Activated CD4-positive, alpha-beta T cell treated with anti-CD3 and anti-CD28 coated beads, Interleukin-2, amount 10 ng/mL, durations not matched to agents 24 days and 14 days (primary cell): ENCODE data around the gene SCAF4. TPM values are rescaled to one million over a fixed set of nuclear protein-coding genes. Genes with fewer than 3 reads are reported as not detected.
"Not testable (repeated sequence)": the region's sequence is repeated elsewhere in the genome, so short reads cannot be mapped to it uniquely, and the experiment has no call there.

ENCODE experiments used
- DNase-seq: peaks from one replicate; pipeline ENCODE4 v3.0.0; 2022
- H3K27ac Mint-ChIP-seq: one replicate; pipeline ENCODE4 v1.8.0; 2022; ENCODE audit warnings: mild to moderate bottlenecking, mixed read lengths
- H3K27me3 Mint-ChIP-seq: one replicate; pipeline ENCODE4 v1.8.0; 2022; ENCODE audit warnings: mixed read lengths
- H3K36me3 Mint-ChIP-seq: one replicate; pipeline ENCODE4 v1.8.0; 2022; ENCODE audit warnings: low read depth, mild to moderate bottlenecking, mixed read lengths
- H3K4me1 Mint-ChIP-seq: one replicate; pipeline ENCODE4 v1.8.0; 2021; ENCODE audit warnings: mixed read lengths
- H3K4me3 Mint-ChIP-seq: one replicate; pipeline ENCODE4 v1.8.0; 2022; ENCODE audit warnings: mild to moderate bottlenecking, moderate library complexity, mixed read lengths
- H3K9me3 Mint-ChIP-seq: one replicate; pipeline ENCODE4 v1.8.0; 2021; ENCODE audit warnings: mixed read lengths
- intact Hi-C: fragments of 100-400 bp; cut with micrococcal nuclease; formaldehyde crosslinking; loops from one replicate; pipeline ENCODE4 v1.15.1; 2023
- total RNA-seq: library from RNA; stranded (reverse); gene quantifications from 2 replicates; pipeline ENCODE4 v1.2.3, GENCODE V29; 2022

The SCAF4 gene
- total RNA-seq, 1 donor from 2014 or later: 65.7 TPM

GRCh38 chr21:31656199-31657095 is 75.5 kb downstream of the SCAF4 start:
- intact Hi-C loops: loop anchor here (5.0 kb wide), 1 partner anchor 314 kb away; the partner anchor contains the start of gene TIAM1
- Mint-ChIP-seq H3K4me1 (peaks cover 44% of the 10 kb centered on the region), H3K9me3 (peaks cover 3% of the 10 kb centered on the region), H3K27me3 (no peaks in the 10 kb centered on the region), H3K36me3 (peaks cover 14% of the 10 kb centered on the region), H3K4me3 (peak overlapping the region; percentile 18), H3K27ac (peak overlapping the region; percentile 54)
- no peak for DNase-seq

GRCh38 chr21:31654821-31655580 is 76.9 kb downstream of the SCAF4 start:
- peak overlapping the region; percentile 71 for H3K4me3 Mint-ChIP-seq
- H3K27me3 Mint-ChIP-seq, H3K36me3 Mint-ChIP-seq, H3K9me3 Mint-ChIP-seq: not testable (repeated sequence)
- DNase-seq: peak; percentile 66
- H3K27ac Mint-ChIP-seq: peak overlapping the region; percentile 23
- intact Hi-C loops: loop anchor here (5.0 kb wide), 1 partner anchor 313 kb away; the partner anchor contains the start of gene TIAM1
- peaks cover 31% of the 10 kb centered on the region for H3K4me1 Mint-ChIP-seq

- no peak for DNase-seq
Observed at GRCh38 chr21:31654340-31654739, 77.6 kb downstream of the SCAF4 start.

GRCh38 chr21:31651491-31651890 is 80.4 kb downstream of the SCAF4 start:
- H3K4me3 Mint-ChIP-seq, H3K27ac Mint-ChIP-seq, H3K9me3 Mint-ChIP-seq, DNase-seq, H3K36me3 Mint-ChIP-seq, intact Hi-C loops, H3K27me3 Mint-ChIP-seq: not testable (repeated sequence)
- peaks cover 21% of the 10 kb centered on the region for H3K4me1 Mint-ChIP-seq

More at GRCh38 chr21:31654340-31654739, 77.6 kb downstream of the SCAF4 start:
- Mint-ChIP-seq H3K9me3 (peaks cover 3% of the 10 kb centered on the region), H3K4me1 (peaks cover 31% of the 10 kb centered on the region), H3K36me3 (peaks cover 2% of the 10 kb centered on the region), H3K4me3 (no peak overlapping the region), H3K27me3 (peaks cover 3% of the 10 kb centered on the region), H3K27ac (no peak overlapping the region)
- intact Hi-C loops: no loop called here

GRCh38 chr21:31650930-31651329 is 81.0 kb downstream of the SCAF4 start:
- H3K4me3 Mint-ChIP-seq: no peak overlapping the region
- no peak for DNase-seq
- intact Hi-C loops: no loop called here
- peaks cover 16% of the 10 kb centered on the region for H3K4me1 Mint-ChIP-seq
- peaks cover 6% of the 10 kb centered on the region for H3K27me3 Mint-ChIP-seq
- no peaks in the 10 kb centered on the region for H3K9me3 Mint-ChIP-seq
- H3K27ac Mint-ChIP-seq: no peak overlapping the region
- H3K36me3 Mint-ChIP-seq: no peaks in the 10 kb centered on the region

- DNase-seq: no peak
- H3K4me1 Mint-ChIP-seq: no peaks in the 10 kb centered on the region
- H3K27me3 Mint-ChIP-seq: peaks cover 6% of the 10 kb centered on the region
- H3K27ac Mint-ChIP-seq: no peak overlapping the region
- no peak overlapping the region for H3K4me3 Mint-ChIP-seq
- intact Hi-C loops: no loop called here
- H3K36me3 Mint-ChIP-seq: no peaks in the 10 kb centered on the region
- H3K9me3 Mint-ChIP-seq: no peaks in the 10 kb centered on the region
Observed at GRCh38 chr21:31647650-31648049, 84.3 kb downstream of the SCAF4 start.

DNA sequence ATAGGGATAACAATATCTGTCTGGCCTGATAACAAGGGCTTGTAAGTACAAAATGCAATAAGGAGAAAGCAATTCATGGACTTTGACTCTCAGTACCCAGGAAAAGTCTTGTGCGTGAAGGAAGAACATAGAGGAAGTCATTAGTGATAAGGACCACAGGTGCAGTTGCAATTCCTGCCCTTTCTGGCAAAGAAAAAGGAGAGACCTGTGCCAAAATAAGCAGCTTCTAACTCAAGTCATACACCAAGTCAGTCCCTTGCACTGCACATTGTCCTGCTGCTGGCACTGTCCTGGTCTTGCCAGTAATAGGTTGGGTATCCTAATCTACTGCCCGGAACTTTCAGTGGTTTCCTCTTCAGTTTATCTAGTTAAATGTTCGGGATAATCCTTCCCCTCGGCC is 87.3 kb downstream of the SCAF4 start:
- Mint-ChIP-seq H3K4me3 (no peak overlapping the region), H3K27ac (no peak overlapping the region), H3K27me3 (peaks cover 4% of the 10 kb centered on the region), H3K36me3 (no peaks in the 10 kb centered on the region), H3K4me1 (no peaks in the 10 kb centered on the region), H3K9me3 (no peaks in the 10 kb centered on the region)
- intact Hi-C loops: no loop called here
- DNase-seq: no peak

DNA sequence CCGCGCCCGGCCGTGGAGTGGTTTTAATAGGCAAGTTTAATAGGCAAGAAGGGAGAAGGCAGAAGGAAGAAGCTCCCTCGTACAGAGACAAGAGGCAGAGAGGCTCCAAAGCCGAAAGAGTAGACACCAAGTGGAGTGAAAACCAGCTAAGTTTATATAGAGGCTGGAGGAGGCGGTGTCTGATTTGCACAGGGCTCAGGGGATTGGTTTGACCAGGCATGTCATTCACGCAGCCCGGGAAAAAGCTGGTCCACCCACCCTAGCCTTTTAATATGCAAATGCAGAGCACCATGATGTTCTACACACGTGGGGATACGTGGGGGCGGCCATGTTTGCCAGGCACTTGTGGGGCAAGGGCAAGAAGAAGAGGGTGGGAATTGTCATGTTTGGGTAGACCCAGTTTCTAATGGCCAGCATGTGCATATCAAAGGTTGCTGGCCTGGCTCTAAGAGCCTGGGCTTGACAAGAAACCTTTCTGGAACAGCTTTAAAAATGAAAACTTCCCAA is 90.4 kb downstream of the SCAF4 start:
- Mint-ChIP-seq H3K4me1 (no peaks in the 10 kb centered on the region), H3K4me3 (no peak overlapping the region)

GRCh38 chr21:31636874-31637273 is 95.0 kb downstream of the SCAF4 start:
- no peaks in the 10 kb centered on the region for H3K36me3 Mint-ChIP-seq
- DNase-seq: no peak
- no peak overlapping the region for H3K27ac Mint-ChIP-seq
- no peaks in the 10 kb centered on the region for H3K4me1 Mint-ChIP-seq
- no peaks in the 10 kb centered on the region for H3K9me3 Mint-ChIP-seq
- intact Hi-C loops: no loop called here
- no peak overlapping the region for H3K4me3 Mint-ChIP-seq
- H3K27me3 Mint-ChIP-seq: peaks cover 2% of the 10 kb centered on the region

More for the DNA sequence above, 90.4 kb downstream of the SCAF4 start:
- Mint-ChIP-seq H3K27ac (no peak overlapping the region), H3K9me3 (no peaks in the 10 kb centered on the region), H3K27me3 (peaks cover 2% of the 10 kb centered on the region), H3K36me3 (no peaks in the 10 kb centered on the region)
- intact Hi-C loops: no loop called here
- no peak for DNase-seq

GRCh38 chr21:31634993-31635392 is 96.9 kb downstream of the SCAF4 start:
- peaks cover 4% of the 10 kb centered on the region for H3K9me3 Mint-ChIP-seq
- no peaks in the 10 kb centered on the region for H3K4me1 Mint-ChIP-seq
- DNase-seq: no peak
- intact Hi-C loops: no loop called here
- peaks cover 2% of the 10 kb centered on the region for H3K27me3 Mint-ChIP-seq
- no peaks in the 10 kb centered on the region for H3K36me3 Mint-ChIP-seq
- no peak overlapping the region for H3K4me3 Mint-ChIP-seq
- H3K27ac Mint-ChIP-seq: no peak overlapping the region

GRCh38 chr21:31631881-31632280 is 100.0 kb downstream of the SCAF4 start:
- DNase-seq, H3K27ac Mint-ChIP-seq, H3K27me3 Mint-ChIP-seq, H3K9me3 Mint-ChIP-seq, intact Hi-C loops, H3K4me1 Mint-ChIP-seq, H3K4me3 Mint-ChIP-seq, H3K36me3 Mint-ChIP-seq: not testable (repeated sequence)

DNA sequence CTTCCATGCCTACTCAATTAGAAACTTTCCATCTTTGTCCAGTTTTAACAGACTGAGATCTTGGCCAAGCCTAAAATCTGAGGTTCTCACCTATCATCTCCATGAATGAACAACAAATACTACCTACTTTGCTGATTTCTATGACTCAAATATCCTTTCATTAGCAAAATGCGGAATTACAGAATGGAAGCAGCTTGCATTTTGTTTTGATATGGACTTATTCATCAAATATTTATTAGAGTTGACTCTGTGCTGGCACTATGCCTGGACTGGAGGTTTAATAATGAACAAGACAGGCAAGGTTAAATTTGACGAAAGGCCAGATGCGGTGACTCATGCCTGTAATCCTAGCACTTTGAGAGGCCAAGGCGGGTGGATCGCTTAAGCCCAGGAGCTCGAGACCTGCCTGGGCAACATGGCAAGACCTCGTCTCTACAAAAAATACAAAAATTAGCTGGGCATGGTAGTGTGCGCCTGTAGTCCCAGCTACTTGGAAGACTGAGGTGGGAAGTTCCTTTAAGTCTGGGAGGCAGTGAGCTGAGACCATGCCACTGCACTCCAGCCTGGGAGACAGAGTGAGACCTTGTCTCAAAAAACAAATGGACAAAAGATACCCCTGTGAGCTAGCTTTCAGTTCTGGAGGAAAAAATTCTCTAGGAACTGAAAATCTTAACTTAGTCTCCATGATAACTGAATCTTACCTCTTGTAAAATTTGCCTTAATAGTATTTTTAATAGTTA is 101.8 kb downstream of the SCAF4 start:
- H3K36me3 Mint-ChIP-seq: no peaks in the 10 kb centered on the region
- H3K4me1 Mint-ChIP-seq: no peaks in the 10 kb centered on the region
- no peak overlapping the region for H3K27ac Mint-ChIP-seq
- peaks cover 2% of the 10 kb centered on the region for H3K27me3 Mint-ChIP-seq
- intact Hi-C loops: no loop called here
- DNase-seq: no peak
- H3K9me3 Mint-ChIP-seq: peaks cover 4% of the 10 kb centered on the region
- no peak overlapping the region for H3K4me3 Mint-ChIP-seq

DNA sequence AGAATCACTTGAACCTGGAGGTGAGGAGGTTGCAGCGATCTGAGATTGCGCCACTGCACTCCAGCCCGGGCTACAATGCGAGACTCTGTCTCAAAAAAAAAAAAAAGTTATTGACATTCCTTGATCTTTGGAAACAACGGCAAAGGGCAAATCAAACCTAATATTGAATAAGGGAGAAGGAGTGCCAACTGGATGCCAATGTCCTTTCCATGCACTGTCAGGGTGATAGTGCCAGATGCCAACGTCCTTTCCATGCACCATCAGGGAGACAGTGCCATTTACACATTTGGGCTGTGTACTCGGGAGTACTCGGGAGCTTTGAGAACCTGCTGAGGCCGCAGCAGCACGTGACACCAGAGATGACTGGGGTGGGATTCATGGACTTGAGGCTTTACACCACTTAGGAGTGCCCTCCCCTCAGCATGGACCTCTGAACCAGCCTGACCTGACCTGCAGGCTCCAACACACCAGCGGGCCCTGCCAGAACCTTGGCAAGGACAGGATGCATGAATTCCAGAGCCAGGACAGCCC is 106.9 kb downstream of the SCAF4 start:
- Mint-ChIP-seq H3K27me3 (peaks cover 4% of the 10 kb centered on the region), H3K27ac (no peak overlapping the region), H3K9me3 (no peaks in the 10 kb centered on the region), H3K4me1 (peaks cover 6% of the 10 kb centered on the region), H3K4me3 (no peak overlapping the region), H3K36me3 (no peaks in the 10 kb centered on the region)
- intact Hi-C loops: no loop called here
- DNase-seq: no peak
